Gastroesophageal sphincter (tissue), 3 donors: Measurements from ENCODE around the gene IQCC.

Experiments
- CTCF ChIP-seq, 4 experiments: fragments of 200-600 bp in 2 of 4; fragments of 450-650 bp in 2 of 4; sonication (generic) in 1 of 4; IDR thresholded peaks; one replicate each; pipeline ENCODE4 v1.5.1; 2017 to 2019; ENCODE audit warnings: antibody characterized with exemption in 4 of 4, mild to moderate bottlenecking in 2 of 4, moderate library complexity in 2 of 4
- POLR2A ChIP-seq, 2 donors: fragments of 450-650 bp; IDR thresholded peaks; one replicate each; pipeline ENCODE4 v1.6.1; 2017; ENCODE audit warnings: antibody characterized with exemption in 2 of 2, mild to moderate bottlenecking in 2 of 2, moderate library complexity in 1 of 2
- POLR2AphosphoS5 ChIP-seq: sonication (generic); formaldehyde crosslinking; IDR thresholded peaks from one replicate; pipeline ENCODE4 v1.6.1; 2017; ENCODE audit warnings: antibody characterized with exemption

GRCh38 chr1:32197837-32198236 lies 7.6 kb upstream of the IQCC start:
- no peak for TF ChIP-seq CTCF (IDR thresholded peaks at IDR 0.05)
- no peak for TF ChIP-seq POLR2A (IDR thresholded peaks at IDR 0.05)
- no peak for TF ChIP-seq POLR2AphosphoS5
